Fibroblast of skin of scalp (primary cell): Measurements from ENCODE around the gene C3orf20.

Source experiments
- DNase-seq: peaks from one replicate; pipeline ENCODE4 v3.0.0-alpha.2; 2013

C3orf20 gene

GRCh38 chr3:14760185-14760584, 85.2 kb downstream of the C3orf20 start:
- no peak for DNase-seq

GRCh38 chr3:14761121-14761672, 86.3 kb downstream of the C3orf20 start:
- DNase-seq = no peak

- DNase-seq = no peak
These were observed 86.9 kb downstream of the C3orf20 start for GRCh38 chr3:14761866-14762265.

GRCh38 chr3:14762701-14763100, 87.8 kb downstream of the C3orf20 start:
- no peak for DNase-seq

GRCh38 chr3:14764331-14765059, 89.6 kb downstream of the C3orf20 start:
- DNase-seq = peak; percentile 29

GRCh38 chr3:14765060-14765400, 90.1 kb downstream of the C3orf20 start:
- no peak for DNase-seq

- no peak for DNase-seq
These were observed 90.9 kb downstream of the C3orf20 start for GRCh38 chr3:14765576-14766427.

- no peak for DNase-seq
These were observed 91.7 kb downstream of the C3orf20 start for GRCh38 chr3:14766428-14767244.

- DNase-seq = no peak
These were observed 92.5 kb downstream of the C3orf20 start for GRCh38 chr3:14767245-14768051.

GRCh38 chr3:14768182-14768790, 93.3 kb downstream of the C3orf20 start:
- DNase-seq = no peak

GRCh38 chr3:14768881-14769280, 93.9 kb downstream of the C3orf20 start:
- DNase-seq = no peak

- no peak for DNase-seq
These were observed 94.8 kb downstream of the C3orf20 start for GRCh38 chr3:14769544-14770325.

GRCh38 chr3:14770591-14770990, 95.7 kb downstream of the C3orf20 start:
- DNase-seq = no peak

GRCh38 chr3:14771593-14772497, 96.9 kb downstream of the C3orf20 start:
- DNase-seq = no peak

GRCh38 chr3:14772533-14773138, 97.7 kb downstream of the C3orf20 start:
- DNase-seq = no peak

- no peak for DNase-seq
These were observed 98.3 kb downstream of the C3orf20 start for GRCh38 chr3:14773281-14773680.

GRCh38 chr3:14773691-14774128, 98.8 kb downstream of the C3orf20 start:
- DNase-seq = no peak

- DNase-seq = no peak
These were observed 99.5 kb downstream of the C3orf20 start for GRCh38 chr3:14774431-14774830.

- no peak for DNase-seq
These were observed 100.1 kb downstream of the C3orf20 start for GRCh38 chr3:14775011-14775410.
